Neuron (in vitro differentiated cells): ENCODE data around the gene DBF4B.
"Not testable (repeated sequence)": the region's sequence is repeated elsewhere in the genome, so short reads cannot be mapped to it uniquely, and the experiment has no call there.

ENCODE experiments used
- H2AFZ ChIP-seq: one replicate; pipeline ENCODE4 v1.6.1; 2013; ENCODE audit warnings: low read depth, mild to moderate bottlenecking, inconsistent platforms, low read length, moderate library complexity
- H3K27me3 ChIP-seq: one replicate; pipeline ENCODE4 v1.6.1; 2013; ENCODE audit warnings: low read length; ENCODE audit not compliant: insufficient read depth
- H3K36me3 ChIP-seq: one replicate; pipeline ENCODE4 v1.6.1; 2013; ENCODE audit warnings: low read length; ENCODE audit not compliant: insufficient read depth
- H3K4me1 ChIP-seq: one replicate; pipeline ENCODE4 v1.6.1; 2013; ENCODE audit warnings: low read length; ENCODE audit not compliant: insufficient read depth
- H3K4me3 ChIP-seq: 2 replicates; pipeline ENCODE4 v1.5.1; 2013; ENCODE audit warnings: mild to moderate bottlenecking, low read length, moderate library complexity
- H3K9me3 ChIP-seq: one replicate; pipeline ENCODE4 v1.6.1; 2013; ENCODE audit warnings: low read length

The DBF4B gene

GRCh38 chr17:44689477-44690217, 18.8 kb upstream of the DBF4B start, which contains the start of gene CCDC43:
Gene CCDC43, minus strand, starts transcription at chr17:44689776. Its CDS starts 23 bp downstream, at chr17:44689753.
- no peaks in the 10 kb centered on the region for H3K27me3 ChIP-seq
- H3K9me3 ChIP-seq: no peaks in the 10 kb centered on the region
- H3K4me3 ChIP-seq: peak within 1 kb of the TSS; percentile 97
- peaks cover 4% of the 10 kb centered on the region for H3K36me3 ChIP-seq
- peaks cover 11% of the 10 kb centered on the region for H3K4me1 ChIP-seq
- H2AFZ ChIP-seq: peak within 1 kb of the TSS; percentile 97

DNA sequence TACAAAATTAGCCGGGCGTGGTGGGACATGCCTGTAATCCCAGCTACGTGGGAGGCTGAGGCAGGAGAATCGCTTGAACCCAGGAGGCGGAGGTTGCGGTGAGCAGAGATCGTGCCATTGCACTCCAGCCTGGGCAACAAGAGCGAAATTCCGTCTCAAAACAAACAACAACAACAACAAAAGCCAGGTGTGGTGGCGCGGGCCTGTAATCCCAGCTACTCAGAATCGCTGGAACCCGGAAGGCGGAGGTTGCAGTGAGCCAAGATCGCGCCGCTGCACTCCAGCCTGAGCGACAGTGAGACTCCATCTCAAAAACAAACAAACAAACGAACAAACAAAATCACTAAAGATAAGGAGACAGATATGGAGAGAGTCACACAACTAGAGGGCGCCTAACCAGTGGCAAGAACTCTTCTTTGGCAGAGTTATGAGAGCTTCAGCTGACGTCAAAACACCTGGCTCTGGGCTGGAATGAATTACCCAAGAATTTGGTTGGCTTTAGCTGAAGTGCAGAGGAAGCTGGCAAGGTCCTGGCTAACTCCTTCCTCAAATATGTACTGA, 17.6 kb upstream of the DBF4B start:
- not testable (repeated sequence) for H2AFZ ChIP-seq, H3K4me3 ChIP-seq, H3K9me3 ChIP-seq, H3K27me3 ChIP-seq, H3K36me3 ChIP-seq
- H3K4me1 ChIP-seq: peaks cover 11% of the 10 kb centered on the region

GRCh38 chr17:44693609-44694008, 14.9 kb upstream of the DBF4B start:
- H3K27me3 ChIP-seq: no peaks in the 10 kb centered on the region
- no peak overlapping the region for H2AFZ ChIP-seq
- H3K4me3 ChIP-seq: no peak overlapping the region
- H3K4me1 ChIP-seq: peaks cover 7% of the 10 kb centered on the region
- no peaks in the 10 kb centered on the region for H3K36me3 ChIP-seq
- no peaks in the 10 kb centered on the region for H3K9me3 ChIP-seq

- H3K36me3 ChIP-seq, H3K27me3 ChIP-seq, H2AFZ ChIP-seq, H3K4me1 ChIP-seq, H3K9me3 ChIP-seq, H3K4me3 ChIP-seq: not testable (repeated sequence)
Observed at GRCh38 chr17:44700288-44700687, 8.2 kb upstream of the DBF4B start.

DNA sequence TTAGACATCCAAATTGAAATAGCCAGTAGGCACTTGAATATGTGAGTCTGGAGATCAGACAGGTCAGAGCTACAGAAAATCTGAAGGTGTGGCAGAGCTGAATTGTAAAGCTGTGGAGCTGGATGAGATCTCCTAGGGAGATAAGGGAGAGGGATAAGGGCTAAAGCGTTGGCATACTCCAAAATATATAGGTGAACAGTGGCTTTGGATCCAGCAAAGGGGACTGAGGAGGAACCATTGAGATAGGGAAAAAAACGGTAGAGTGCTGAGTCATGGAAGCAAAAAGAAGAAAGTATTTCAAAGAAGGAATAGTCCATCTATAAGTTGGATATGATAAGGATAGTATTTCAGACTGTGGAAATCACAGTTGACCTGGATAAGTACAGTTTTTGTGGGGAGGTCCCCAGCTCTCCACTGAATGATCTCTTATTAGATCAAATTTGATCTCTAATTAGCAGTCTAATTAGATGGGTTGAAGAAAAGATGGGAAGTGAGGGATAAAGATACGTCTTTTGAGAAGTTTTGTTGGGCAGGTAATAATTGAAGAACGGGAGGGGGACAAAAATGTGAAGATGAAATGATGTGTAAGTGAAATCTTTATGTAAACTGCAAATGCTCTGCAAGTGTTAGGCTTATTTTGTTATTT, 587 bp upstream of the DBF4B start:
- H2AFZ ChIP-seq: peak overlapping the region; percentile 98
- no peaks in the 10 kb centered on the region for H3K27me3 ChIP-seq
- H3K36me3 ChIP-seq: no peaks in the 10 kb centered on the region
- no peaks in the 10 kb centered on the region for H3K9me3 ChIP-seq
- H3K4me1 ChIP-seq: no peaks in the 10 kb centered on the region
- H3K4me3 ChIP-seq: peak overlapping the region; percentile 67

DNA sequence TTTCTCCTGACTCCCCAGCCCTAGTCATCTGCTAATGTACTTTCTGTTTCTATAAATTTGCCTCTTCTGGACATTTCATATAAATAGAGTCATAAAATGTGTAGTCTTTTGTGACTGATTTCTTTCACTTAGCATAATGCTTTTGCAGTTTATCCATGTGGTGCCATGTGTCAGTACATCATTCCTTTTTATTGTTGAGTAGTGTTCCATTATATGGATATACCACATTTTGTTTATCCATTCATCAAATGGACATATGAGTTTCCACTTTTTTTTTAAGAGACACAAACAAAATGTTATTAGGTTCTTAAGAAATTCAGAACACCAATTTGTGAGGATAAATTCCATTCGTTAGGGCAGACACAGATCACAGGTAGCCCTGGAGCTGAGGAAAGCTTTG, 11.0 kb downstream of the DBF4B start:
- peaks cover 32% of the 10 kb centered on the region for H3K36me3 ChIP-seq
- H2AFZ ChIP-seq: no peak overlapping the region
- H3K27me3 ChIP-seq: no peaks in the 10 kb centered on the region
- H3K9me3 ChIP-seq: peaks cover 3% of the 10 kb centered on the region
- H3K4me3 ChIP-seq: no peak overlapping the region
- no peaks in the 10 kb centered on the region for H3K4me1 ChIP-seq

DNA sequence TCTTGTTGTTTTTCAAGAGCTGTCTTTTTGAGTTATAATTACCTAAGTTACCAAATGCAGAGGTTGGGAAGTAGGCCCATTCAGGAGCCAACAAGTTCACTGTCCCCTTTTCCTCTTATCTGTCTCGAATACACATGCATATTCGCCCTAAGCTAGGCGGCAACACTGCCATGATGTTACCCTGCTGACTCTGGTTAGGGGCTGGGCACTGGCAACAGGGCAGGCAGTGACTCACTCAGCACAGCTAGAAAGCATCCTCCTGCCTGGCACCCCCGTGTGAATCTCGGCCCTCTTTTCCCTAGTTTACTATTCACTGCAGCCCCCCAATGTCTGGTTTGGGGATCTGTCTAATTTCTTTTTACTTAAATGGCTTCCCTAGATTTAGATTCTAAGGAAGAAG, 13.8 kb downstream of the DBF4B start:
- Histone ChIP-seq H3K4me3 (no peak overlapping the region), H3K4me1 (no peaks in the 10 kb centered on the region), H3K27me3 (no peaks in the 10 kb centered on the region), H3K9me3 (peaks cover 3% of the 10 kb centered on the region), H3K36me3 (peaks cover 32% of the 10 kb centered on the region), H2AFZ (no peak overlapping the region)

- not testable (repeated sequence) for H2AFZ ChIP-seq, H3K9me3 ChIP-seq, H3K4me1 ChIP-seq, H3K4me3 ChIP-seq, H3K27me3 ChIP-seq
- H3K36me3 ChIP-seq: peaks cover 41% of the 10 kb centered on the region
Observed at GRCh38 chr17:44726121-44726520, 17.7 kb downstream of the DBF4B start.

GRCh38 chr17:44733753-44734152, 25.3 kb downstream of the DBF4B start:
- H3K36me3 ChIP-seq: peaks cover 62% of the 10 kb centered on the region
- no peaks in the 10 kb centered on the region for H3K9me3 ChIP-seq
- no peaks in the 10 kb centered on the region for H3K27me3 ChIP-seq

GRCh38 chr17:44734272-44734671, 25.8 kb downstream of the DBF4B start:
- no peaks in the 10 kb centered on the region for H3K4me1 ChIP-seq
- no peak overlapping the region for H2AFZ ChIP-seq
- no peaks in the 10 kb centered on the region for H3K9me3 ChIP-seq
- H3K27me3 ChIP-seq: no peaks in the 10 kb centered on the region
- peaks cover 61% of the 10 kb centered on the region for H3K36me3 ChIP-seq
- no peak overlapping the region for H3K4me3 ChIP-seq

More at GRCh38 chr17:44733753-44734152, 25.3 kb downstream of the DBF4B start:
- no peak overlapping the region for H3K4me3 ChIP-seq
- H2AFZ ChIP-seq: no peak overlapping the region
- H3K4me1 ChIP-seq: no peaks in the 10 kb centered on the region

DNA sequence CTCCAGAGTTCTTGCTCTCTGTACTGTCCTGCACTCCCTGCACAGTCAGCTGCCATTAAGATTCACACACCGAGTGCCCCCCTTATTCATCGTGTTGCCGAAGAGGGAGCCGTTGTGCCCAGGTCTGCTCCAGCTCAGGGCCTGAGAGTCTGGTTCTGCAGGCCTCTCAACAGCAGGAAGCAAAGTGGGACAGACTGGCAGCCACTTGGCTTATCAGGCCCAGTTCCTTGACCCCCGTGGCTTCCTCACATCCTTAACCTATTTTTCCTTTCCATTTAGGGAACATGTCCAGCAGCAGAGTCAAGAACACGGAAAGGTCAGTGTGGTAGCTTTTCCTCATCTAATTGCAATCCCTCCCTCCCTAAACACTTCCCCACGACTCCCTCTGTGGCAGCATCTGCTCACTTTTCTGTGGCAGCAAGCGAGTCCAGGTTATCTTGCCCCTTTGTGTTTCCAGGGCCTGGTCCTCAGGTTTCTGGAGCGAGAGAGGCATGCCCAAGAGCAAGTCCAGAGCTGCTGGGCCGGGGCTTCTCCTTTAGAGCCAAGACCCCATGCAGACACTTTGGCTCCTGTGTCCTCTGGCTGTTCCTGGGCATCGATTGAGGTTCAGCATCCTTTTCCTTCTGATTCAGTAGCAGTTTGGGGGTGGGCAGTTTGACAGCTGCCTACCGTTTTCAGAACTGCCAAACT, 28.2 kb downstream of the DBF4B start:
- Histone ChIP-seq H3K36me3 (peaks cover 51% of the 10 kb centered on the region), H2AFZ (no peak overlapping the region), H3K4me3 (no peak overlapping the region), H3K27me3 (no peaks in the 10 kb centered on the region), H3K9me3 (no peaks in the 10 kb centered on the region), H3K4me1 (no peaks in the 10 kb centered on the region)

DNA sequence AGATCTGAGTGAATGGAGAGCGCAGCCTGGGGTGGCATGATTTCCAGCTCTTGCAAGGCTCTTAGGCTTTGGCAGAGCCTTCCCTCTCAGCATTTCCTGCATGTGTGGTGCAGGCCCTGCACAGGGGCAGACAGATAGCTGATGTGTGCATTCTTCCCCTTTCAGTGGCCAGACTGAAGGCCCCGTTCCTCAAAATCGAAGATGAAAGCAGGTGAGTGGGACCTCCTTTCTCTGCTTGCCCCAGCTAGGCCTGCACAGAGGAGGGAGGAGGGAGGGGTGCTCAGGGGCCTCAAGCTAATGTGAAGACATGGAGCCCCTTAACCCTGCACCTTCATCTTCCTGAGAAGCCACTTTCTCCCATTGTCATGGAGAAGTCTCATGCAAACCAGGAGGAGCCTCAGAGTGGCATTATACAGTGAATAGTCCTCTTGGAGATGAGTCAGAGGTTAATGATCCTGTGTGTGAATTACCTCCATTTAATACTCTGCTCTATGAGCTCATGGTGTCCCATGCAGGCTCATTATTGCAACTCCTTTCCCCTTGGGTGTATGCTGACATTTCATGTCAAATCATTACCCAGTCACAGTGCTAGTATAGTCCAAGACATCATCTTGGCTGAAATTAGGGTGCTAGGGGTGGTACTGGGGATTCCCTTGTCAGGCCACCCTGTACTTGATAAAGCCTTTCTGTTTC, 29.9 kb downstream of the DBF4B start:
- H3K9me3 ChIP-seq: no peaks in the 10 kb centered on the region
- H3K36me3 ChIP-seq: peaks cover 42% of the 10 kb centered on the region
- no peak overlapping the region for H3K4me3 ChIP-seq
- H2AFZ ChIP-seq: no peak overlapping the region
- H3K27me3 ChIP-seq: no peaks in the 10 kb centered on the region
- no peaks in the 10 kb centered on the region for H3K4me1 ChIP-seq

GRCh38 chr17:44741316-44741715, 32.9 kb downstream of the DBF4B start:
- H3K36me3 ChIP-seq: peaks cover 29% of the 10 kb centered on the region
- H3K27me3 ChIP-seq: no peaks in the 10 kb centered on the region
- H3K4me1 ChIP-seq: no peaks in the 10 kb centered on the region
- no peak overlapping the region for H3K4me3 ChIP-seq
- no peak overlapping the region for H2AFZ ChIP-seq
- H3K9me3 ChIP-seq: no peaks in the 10 kb centered on the region
